GM21423 (cell line): Measurements from ENCODE around the gene FLT1.

Source experiments
- ATAC-seq: cut with Tn5 transposase; IDR thresholded peaks from one replicate; pipeline ENCODE4 v1.9.1; 2021; ENCODE audit warnings: mild to moderate bottlenecking, moderate library complexity; ENCODE audit not compliant: unreplicated experiment

FLT1 gene

DNA sequence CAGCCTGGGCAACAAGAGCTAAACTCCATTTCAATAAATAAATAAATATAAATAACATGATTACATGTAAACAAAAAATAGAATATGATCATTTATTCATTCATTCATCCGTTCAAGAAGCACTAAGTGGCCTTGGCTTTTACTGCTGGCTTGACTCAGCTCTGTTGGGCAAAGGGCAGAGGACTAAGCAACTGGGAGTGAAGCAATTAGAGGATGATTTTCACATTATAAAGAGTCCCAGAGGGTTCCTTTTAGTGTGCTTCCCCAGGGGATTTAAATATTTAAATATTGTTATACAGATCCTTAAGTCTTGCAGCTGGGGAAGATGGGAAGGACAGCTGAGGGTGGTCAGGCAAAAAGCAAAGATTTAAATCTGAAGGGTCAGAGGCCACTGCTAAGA lies 34.9 kb upstream of the FLT1 start:
- ATAC-seq: no peak

DNA sequence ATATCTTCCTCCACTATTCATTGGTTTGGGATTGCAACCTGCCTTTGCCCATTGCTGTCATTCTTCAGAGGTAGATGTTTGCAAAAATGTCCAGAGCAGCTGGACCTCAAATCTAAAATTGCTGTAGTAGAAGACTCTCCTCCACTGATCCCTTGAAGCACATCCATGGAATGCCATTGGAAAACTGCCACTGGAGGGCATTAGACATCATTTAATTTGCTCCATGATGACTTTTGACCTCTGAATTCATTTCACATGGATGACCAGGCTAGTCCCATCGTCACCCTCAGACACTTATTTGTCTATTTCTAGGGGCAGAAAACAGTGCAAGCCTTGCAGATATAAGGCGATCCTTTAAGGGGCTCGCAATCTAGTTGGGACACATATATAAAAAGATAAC lies 33.9 kb upstream of the FLT1 start:
- no peak for ATAC-seq

DNA sequence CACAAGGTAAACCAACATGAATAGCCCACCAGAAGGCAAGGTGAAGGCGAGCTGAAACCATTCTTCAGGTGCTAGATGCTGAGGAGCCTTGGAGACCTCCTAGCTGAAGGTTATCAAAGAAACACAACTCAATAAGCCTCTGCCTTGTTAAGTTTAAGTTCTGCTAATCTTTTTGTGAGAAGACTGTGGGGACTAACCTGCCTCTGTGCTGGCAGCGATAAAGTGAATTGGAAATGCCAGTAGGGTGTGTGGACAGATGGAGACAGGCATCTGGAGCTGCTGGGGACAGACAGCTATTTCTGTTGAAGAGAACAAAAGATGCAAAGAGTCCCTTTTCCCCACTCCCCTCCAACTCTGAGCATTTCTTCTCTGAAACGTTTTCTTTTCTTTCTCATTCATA lies 33.5 kb upstream of the FLT1 start:
- no peak for ATAC-seq

DNA sequence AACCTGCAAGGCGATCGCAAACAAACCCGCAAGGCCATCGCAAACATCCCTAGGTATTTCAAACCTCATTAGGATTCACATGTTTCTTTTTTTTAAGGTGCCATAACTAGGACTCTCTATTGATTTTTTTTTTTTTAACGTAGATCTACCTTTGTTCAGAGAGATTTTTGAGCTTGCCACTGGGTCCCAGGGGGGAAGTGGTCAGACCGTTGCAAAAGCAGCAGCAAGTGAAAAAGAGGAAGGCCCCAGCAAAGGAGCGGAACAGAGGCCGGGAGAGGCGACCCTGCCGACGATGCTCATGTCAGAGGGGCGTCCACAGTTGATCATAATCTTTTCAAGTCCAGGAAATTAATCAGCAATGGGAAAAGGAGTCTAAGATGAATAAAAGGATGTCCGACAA lies 32.7 kb upstream of the FLT1 start:
- ATAC-seq: no peak

DNA sequence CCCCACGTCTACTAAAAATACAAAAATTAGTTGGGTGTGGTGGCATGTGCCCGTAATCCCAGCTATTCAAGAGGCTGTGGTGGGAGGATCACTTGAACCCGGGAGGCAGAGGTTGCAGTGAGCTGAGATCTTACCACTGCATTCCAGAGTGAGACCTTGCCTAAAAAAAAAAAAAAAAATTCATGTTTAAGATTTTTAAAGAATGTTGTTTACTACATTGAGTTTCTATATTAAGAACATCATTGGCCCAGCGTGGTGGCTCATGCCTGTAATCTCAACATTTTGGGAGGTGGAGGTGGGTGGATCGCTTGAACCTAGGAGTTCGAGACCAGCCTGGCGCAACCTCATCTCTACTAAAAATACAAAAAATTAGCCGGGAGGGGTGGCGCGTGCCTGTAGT lies 31.9 kb upstream of the FLT1 start:
- ATAC-seq: no peak

DNA sequence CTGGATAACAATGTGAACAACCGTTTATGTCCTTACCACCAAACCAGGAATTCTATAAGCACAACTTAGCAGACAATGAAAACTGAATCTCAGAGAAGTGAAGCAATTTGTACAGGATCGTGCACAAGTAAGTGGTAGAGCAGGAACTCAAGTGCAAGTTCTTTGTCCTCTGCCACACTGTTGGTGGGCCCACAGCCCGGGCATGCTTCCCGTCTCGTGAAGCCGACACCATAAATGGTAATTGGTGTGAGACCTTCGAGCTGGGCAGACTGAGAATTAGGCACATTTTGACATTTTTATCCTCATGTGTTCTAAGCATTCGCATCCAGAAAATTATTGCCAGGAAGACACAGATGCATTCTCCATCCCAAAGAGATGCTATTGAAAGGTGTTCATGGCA lies 27.9 kb upstream of the FLT1 start:
- ATAC-seq: no peak

DNA sequence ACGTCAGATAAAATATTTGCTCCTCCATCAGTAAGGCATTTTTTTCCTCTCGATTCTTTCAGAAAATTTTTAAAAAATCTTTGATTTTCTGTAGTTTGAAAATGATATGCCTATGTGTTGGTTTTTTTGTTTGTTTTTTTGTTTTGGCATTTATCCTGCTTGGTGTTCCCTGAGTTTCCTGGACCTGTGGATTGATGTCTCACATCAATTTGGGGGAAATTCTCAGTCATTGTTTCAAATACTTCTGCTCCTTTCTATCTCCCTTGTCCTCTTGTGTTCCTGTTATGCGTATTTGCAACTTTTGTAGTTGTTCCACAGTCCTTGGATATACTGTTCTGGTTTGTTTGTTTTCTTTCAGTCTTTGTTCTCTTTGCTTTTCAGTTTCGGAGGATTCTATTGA lies 18.8 kb upstream of the FLT1 start:
- no peak for ATAC-seq

DNA sequence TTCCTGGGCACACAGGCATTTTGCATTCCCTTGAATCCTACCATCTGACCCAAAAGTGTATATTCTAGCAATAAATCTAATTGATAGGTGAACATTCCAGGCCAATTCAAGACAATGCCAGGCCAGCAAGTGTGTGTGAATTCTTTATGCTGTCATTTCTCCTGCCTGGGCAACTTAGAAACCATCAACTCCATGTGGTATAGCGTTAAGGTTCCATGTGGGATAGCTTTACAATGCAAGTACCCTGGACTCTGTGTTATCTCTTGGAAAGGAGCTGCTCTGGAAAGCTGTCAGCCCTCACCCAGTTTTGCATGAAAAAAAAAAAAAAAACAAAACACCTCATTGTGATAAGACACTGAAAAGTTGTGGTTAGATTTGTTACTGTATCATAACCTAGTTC lies 15.6 kb upstream of the FLT1 start:
- no peak for ATAC-seq

DNA sequence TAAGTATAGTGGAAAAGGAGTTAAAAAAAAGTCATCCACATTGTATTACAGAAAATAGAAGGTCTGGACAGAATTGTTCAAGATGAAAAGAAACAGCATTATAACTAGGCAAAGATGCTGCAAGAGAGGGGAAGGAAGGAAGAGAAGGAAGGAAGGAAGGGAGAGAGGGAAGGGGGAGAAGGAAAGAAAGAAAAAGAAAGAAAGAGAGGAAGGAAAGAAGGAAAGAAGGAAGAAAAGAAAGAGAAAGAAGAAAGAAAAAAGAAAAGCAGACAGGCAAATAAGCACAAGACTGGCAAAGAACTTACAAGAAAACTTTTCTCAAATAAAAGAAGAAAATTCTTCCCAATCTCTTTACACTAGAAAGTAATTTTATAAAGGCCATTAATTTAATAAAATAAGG lies 15.1 kb upstream of the FLT1 start:
- no peak for ATAC-seq

DNA sequence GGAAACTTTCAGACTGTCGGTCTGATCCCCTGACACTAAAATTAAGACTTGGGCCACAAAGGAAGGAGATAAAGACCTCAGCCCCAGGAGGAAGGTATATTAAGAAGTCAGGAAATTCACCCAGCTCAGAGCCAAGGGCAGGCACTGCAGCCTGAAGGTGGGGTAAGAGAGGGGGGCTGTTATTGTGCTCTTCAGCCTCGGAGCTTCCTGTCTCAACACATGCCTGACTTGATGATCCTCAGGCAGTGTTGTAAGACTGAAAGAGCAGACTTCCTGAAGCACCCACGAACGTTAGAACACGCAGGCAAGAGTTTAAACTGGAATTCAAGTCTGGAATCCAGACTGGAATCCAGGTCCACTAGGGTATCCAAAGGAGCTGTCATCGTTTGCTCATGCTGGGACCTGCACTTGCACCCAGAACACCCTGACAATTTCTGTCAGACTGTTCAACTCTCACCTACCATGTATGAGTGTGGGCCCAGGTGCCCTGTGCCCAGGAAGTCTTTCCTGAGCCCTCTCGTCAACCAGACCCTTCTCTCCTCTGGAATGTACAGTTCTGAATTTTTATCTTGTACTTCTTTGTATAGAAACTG lies 10.7 kb upstream of the FLT1 start:
- no peak for ATAC-seq

DNA sequence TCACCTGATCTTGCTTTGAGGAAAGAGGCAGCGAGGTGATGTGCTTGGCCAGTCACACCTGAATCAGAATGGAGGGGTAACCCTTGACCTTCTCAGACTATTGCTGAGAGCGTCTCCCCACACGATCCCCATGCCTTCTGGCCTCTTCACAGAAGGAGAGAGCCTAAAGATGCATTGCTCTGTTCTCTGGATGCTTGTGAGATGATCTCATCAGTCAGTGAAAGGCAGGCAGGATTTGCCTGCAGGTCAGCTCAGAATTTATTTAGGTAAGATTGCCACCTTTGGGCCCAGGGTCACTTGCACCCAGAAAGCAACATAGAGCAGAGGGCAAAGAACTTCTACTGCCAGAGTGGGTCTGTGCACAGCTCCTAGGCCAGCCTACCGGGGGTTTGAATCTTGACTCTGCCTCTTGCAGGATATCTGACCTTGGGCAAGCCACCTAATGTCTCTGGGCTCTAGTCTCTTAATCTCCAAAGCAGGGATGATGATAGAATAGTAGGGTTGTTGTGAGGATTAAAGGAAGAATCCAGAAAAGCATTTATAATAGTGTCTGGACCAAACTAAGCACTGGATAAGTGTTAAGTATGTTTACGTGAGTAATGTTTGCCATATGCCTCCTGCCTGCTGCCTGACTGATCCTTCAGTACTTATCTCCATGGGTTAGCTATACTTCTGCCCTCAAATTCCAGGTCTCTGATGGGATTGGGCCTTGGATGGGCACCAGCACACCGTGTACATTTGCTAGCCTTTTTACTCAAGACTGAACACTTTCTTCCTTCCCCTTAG lies 8.4 kb upstream of the FLT1 start:
- no peak for ATAC-seq

DNA sequence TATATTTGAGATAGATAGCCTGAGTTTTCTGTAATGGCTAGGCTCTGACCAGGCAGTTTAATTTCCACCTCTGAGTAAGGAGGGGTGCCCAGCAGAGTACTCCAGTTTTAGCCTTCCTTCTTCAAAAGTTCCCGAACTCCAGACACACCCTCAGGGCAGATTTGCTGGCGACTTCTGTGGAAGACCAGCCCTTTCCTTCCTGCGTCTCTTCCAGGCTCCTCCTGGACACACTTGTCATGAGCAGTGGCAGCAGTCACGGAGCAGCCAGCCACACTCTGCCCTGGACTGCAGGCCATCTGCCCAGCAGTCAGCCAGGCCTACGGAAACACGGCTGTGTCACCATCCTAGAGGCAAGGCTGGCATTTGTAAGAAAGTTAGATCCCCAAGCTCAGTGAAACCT lies 6.6 kb upstream of the FLT1 start:
- ATAC-seq: no peak

DNA sequence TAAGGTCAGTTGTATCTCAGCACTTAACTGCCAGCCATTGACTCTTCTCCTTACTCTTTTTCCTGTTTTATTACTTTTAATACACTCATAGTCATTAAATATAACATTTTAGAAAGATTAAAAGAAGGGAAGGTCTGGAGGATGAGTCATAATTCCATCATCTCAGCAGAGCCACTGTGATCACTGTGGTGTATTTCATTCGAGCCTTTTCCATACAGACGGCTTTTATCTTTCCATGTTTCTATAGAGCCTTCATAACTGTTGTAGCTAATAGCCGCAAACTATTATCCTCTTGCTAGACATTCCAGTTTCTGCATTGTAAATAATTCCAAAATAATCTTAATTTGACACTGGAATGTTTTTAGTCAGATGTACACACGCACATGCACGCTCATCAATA lies 4.7 kb upstream of the FLT1 start:
- ATAC-seq: no peak

DNA sequence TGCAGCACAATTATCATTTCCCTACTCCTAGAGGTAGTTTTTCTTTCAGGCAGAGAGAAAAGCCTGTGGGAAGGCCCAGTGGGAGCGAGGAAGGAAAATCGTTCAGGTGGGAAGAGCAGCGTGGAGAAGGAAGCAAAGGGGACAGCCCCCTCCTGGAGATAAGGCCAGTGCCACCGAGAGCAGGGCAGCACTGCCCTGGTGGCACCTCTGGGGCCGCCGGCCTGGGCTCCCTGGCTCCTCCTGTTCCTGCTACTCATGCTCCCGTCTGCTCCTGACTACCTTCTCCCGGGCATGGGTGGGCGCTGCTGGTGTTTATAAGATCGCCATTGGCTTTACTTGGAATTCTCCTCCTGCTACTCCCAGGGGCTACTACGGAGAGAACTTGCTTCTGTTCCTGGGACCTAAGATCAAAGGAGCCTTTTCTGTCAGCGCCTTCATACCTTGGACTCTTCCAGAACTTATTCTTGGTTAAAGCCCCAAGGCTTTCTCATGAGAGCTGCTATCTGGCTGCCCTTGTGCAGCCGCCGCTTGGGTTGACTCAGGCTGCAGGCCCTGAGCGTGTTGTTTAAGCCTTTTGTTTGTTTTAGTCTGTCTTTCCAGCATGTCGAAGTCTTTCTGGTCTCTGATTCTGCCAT lies 3.7 kb upstream of the FLT1 start:
- no peak for ATAC-seq

DNA sequence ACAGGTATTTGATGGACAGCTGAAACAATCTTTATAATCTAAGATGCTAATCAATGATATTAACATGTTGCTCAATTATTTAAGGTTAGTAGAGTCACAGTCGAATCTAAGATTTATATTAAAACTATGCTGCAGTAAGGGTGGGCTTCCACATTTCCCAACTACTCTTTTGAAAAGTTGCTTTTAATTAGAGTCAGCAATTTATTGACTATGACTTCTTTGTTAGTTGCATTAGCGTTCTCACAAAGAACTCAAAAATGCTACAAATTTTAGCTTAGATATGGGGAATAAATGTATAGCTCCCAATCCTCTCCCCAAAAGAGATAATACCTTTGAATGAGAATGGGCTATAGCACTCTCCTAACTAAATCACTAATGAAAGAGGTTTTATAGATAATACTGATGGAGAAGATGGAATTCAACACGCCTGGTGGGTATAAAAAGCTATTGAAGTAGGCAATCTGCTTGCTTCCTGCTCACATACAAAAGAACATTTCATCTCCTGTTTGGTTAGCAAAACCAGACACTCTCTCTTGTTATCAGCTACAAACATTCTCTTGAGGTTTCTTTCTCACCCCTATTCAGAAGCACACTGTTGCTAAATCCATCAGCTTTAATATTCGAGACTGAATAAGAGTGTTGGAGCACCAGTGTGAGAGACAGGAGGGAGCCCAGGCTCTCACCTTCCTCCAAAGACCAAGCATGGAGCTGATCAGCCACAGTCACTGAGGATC lies 2.4 kb upstream of the FLT1 start:
- ATAC-seq: no peak

DNA sequence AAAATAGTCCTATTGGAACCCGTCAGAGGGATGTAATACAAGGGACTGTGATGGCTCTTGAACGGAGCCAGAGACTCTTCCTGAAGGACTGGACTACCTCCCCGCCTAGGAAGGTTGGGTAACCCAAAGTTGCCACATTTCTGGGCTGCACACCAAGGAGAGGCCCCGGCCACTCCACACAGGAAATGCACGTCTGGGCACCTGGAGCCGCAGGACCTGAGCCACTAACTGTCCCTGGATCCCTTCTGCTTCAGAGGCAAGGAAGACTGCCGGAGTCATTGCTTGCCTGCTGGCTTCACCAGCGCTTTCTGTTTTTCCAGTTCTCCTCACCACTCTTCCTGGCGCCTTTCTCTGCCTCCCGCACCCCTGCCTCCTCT lies 1.2 kb upstream of the FLT1 start:
- no peak for ATAC-seq

DNA sequence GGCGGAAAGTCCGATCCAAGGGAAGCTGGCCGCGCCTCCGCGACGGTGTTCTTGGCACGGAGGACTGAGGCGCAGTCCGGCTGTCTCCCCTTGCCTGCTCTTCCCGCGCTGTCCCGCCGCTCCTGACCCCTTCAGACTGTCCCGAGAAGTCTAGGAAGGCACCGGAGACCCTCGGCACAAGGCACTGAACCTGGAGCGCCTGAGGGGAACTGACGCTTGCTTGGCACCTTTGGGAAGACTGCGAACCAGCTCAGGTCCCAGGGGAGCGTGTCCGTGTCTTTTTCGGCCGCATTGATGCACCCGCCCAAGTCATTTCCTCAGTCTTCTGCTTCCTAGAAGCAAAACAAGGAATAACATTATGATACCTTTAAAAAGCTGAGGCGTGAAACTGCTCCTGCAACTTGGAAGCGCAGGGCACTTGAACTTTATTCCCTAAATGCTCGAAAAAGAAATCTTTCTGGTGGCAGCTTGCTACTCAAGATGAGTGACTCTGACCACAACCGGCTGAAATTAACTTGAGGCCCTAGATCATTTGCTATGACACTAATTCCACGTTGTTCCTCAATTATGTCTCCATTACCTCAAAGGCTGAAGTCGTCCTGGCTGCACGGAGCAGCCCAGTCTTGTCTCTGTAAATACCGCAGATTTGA lies 735 bp upstream of the FLT1 start:
- ATAC-seq: no peak

DNA sequence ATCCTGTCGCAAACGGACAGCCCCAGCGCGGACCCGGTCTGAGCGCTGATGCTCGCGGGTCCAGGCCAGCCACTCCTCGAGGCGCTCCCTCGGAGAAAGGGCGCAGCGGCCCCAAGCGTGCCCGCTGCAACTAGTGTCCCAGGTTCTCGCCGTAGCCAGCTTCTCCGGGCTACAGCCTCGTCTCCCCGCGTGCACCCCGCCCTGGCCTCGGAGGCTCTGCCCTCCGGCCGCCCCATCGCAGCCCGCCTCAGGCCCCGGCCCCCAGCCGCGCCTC lies 487 bp downstream of the FLT1 start:
- peak; percentile 23 for ATAC-seq

DNA sequence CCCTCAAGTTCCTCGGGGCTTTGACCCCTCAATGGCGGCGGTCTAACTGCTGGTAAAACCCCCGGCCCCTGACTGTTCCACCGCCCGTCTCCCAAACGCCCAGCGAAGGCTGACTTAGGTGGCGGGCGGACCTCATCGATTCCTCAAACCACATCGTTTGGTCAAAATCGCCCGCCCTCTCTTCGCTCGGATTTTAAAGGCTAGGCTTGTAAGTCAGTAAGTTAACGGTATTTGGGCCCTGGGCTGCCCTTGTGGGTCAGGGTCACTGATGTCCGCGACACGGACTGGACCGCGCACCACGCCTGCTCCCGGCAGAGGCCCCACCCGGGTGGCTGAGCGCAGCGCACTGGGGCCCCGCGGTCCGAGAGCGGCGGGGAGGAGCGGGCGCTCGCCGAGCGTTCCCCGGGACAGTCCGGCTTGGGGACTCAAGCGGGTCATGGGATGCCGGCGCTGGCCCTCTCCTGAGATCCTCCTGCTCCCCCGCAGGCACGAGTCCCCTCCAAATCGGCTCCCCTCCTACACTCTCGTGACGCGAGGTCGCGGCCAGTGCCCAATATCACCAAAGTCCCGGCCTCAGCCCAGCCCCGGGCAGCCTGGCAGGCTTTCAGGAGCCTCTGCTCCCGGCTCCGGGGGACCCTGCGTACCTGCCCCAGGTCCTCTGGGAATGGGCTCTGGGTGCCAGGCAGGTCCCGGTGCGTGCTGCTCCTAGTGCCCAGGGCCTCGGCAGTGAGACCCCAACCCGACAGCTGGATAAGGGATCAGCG lies 1.0 kb downstream of the FLT1 start:
- ATAC-seq: no peak

DNA sequence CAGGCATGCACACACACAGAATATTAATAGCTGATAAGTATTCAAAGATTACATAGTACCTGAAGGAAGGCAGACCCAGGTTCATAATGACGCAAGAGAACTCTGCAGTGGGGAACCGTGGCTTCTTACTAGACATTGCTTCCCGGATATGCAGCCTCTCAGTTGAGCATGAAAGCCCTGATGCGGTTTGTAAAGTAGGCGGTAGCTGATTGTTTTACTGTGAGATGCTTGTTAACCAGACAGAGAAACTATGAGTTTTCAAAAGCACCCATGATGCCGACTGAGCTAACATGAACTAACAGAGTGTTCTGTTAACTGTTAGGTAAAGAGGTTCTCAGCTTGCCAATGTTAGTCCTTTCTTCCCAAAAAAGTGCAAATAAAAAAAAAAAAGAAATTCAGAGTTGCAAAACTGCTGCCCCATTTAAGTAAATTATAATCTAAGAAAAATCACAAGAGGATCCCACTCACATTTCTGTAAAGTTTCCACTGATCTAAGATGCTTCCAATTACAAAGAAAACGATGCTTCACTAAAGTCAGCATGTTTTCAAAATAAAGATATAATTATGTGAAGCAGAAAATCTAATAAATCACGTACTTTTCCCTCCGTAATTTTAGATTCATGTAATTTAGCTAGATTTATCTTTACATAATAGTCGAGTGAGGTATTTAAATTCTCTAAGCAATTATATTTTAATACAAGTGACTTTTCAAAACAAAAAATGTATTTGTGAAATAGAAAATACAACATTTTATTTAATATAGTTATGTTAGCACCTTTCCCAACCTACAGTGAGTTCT lies 2.2 kb downstream of the FLT1 start:
- ATAC-seq: no peak
